Astrocyte of the cerebellum (primary cell): Measurements from ENCODE around the gene AHNAK2.

Experiments used
- DNase-seq: peaks from one replicate; pipeline ENCODE4 v3.0.0-alpha.2; 2011; ENCODE audit warnings: low read depth
- H3K4me3 ChIP-seq: 2 replicates; pipeline ENCODE4 v1.5.1; 2011; ENCODE audit warnings: mild to moderate bottlenecking, low read depth, low read length, moderate library complexity
- CTCF ChIP-seq: IDR thresholded peaks from 2 replicates; pipeline ENCODE4 v1.5.1; 2012; ENCODE audit warnings: low read length, low read depth, moderate library complexity, mild to moderate bottlenecking; ENCODE audit errors: missing control alignments
- in situ Hi-C: cut with HindIII; loops from 2 replicates; pipeline ENCODE4 v1.10.0; 2017; ENCODE audit warnings: low sequenced_read_pairs

Gene AHNAK2

GRCh38 chr14:104968153-104968527 lies 10.0 kb downstream of the AHNAK2 start:
- TF ChIP-seq CTCF = no peak
- DNase-seq = peak; percentile 39
- H3K4me3 ChIP-seq = peak overlapping the region; percentile 43
- in situ Hi-C loops = no loop called here

- no peak for DNase-seq
- peak overlapping the region; percentile 43 for H3K4me3 ChIP-seq
- in situ Hi-C loops = no loop called here
- TF ChIP-seq CTCF = no peak
Measured at GRCh38 chr14:104967386-104968152, 10.6 kb downstream of the AHNAK2 start.

GRCh38 chr14:104966981-104967385 lies 11.2 kb downstream of the AHNAK2 start:
- H3K4me3 ChIP-seq = no peak overlapping the region
- in situ Hi-C loops = no loop called here
- TF ChIP-seq CTCF = no peak
- DNase-seq = no peak

GRCh38 chr14:104966261-104966865 lies 11.8 kb downstream of the AHNAK2 start:
- in situ Hi-C loops = no loop called here

GRCh38 chr14:104965561-104966231 lies 12.5 kb downstream of the AHNAK2 start:
- no peak overlapping the region for H3K4me3 ChIP-seq
- in situ Hi-C loops = no loop called here
- no peak for TF ChIP-seq CTCF
- DNase-seq = no peak

More at GRCh38 chr14:104966261-104966865, 11.8 kb downstream of the AHNAK2 start:
- TF ChIP-seq CTCF = no peak
- DNase-seq = no peak
- H3K4me3 ChIP-seq = no peak overlapping the region

- TF ChIP-seq CTCF = no peak
- in situ Hi-C loops = no loop called here
- H3K4me3 ChIP-seq = no peak overlapping the region
- DNase-seq = no peak
Measured at GRCh38 chr14:104964546-104964945, 13.6 kb downstream of the AHNAK2 start.
